Fibroblast of skin of abdomen (primary cell): ENCODE measurements around the gene VPS51.
A peak's percentile ranks its signal among the peaks of the same experiment; 100 is the strongest.

Experiments used
- DNase-seq: peaks from one replicate; pipeline ENCODE4 v3.0.0-alpha.2; 2013

VPS51 gene

GRCh38 chr11:65072631-65072966 is 23.4 kb upstream of the VPS51 start:
- DNase-seq = no peak

GRCh38 chr11:65077451-65077850 is 18.6 kb upstream of the VPS51 start:
- DNase-seq = no peak

- peak; percentile 12 for DNase-seq
Measured at GRCh38 chr11:65078151-65078550, 17.9 kb upstream of the VPS51 start.

- DNase-seq = no peak
Measured at GRCh38 chr11:65078786-65079342, 17.1 kb upstream of the VPS51 start.

GRCh38 chr11:65083134-65083833 is 12.7 kb upstream of the VPS51 start:
- no peak for DNase-seq

GRCh38 chr11:65083834-65084597 is 12.0 kb upstream of the VPS51 start, which contains the start of the genes CDCA5 and ZFPL1:
CDCA5 (minus strand) TSS chr11:65084040; CDS start chr11:65083978, 62 bp downstream.
ZFPL1 (plus strand) TSS chr11:65084222; CDS start chr11:65084699, 477 bp downstream.
- peak; percentile 96 for DNase-seq

DNA sequence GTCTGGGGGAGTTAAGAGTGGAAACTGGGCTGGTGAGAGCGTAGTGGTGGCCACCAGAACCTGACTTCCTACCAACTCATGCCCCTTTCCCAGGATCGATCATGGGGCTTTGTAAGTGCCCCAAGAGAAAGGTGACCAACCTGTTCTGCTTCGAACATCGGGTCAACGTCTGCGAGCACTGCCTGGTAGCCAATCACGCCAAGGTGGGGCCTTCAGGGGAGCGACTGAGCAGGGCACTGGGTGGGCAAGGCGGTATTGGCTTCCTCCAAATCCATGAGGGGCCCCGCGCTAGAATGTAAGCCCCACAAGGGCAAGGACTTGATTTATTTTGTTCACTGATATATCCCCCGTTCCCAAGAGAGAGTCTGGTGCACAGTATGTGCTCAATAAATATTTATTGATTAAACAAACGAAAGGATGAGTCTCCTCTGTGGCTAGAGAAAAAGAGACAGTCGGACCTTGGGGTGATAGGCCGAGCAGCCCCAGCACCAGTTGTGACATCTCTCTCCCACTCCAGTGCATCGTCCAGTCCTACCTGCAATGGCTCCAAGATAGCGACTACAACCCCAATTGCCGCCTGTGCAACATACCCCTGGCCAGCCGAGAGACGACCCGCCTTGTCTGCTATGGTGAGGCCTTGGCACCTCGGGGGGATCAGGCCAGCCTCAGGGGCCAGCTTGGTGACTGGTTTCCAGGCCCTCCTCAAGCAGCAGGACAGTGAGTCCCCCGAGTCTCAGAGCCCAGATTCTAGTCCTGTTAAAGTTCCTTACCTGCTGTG is 11.2 kb upstream of the VPS51 start:
- DNase-seq = no peak

GRCh38 chr11:65085446-65085845 is 10.6 kb upstream of the VPS51 start:
- DNase-seq = no peak

- DNase-seq = no peak
Measured at GRCh38 chr11:65086809-65087208, 9.2 kb upstream of the VPS51 start.

GRCh38 chr11:65087216-65087615 is 8.8 kb upstream of the VPS51 start:
- DNase-seq = no peak

DNA sequence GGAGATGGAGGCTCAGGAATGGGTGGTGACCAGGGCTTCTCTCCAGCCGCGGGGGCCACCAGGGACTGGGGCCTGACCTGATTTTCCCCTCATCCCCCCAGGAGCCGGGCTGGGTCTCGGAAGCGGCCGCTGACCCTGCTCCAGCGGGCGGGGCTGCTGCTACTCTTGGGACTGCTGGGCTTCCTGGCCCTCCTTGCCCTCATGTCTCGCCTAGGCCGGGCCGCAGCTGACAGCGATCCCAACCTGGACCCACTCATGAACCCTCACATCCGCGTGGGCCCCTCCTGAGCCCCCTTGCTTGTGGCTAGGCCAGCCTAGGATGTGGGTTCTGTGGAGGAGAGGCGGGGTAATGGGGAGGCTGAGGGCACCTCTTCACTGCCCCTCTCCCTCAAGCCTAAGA is 8.2 kb upstream of the VPS51 start:
- DNase-seq = no peak

- DNase-seq = no peak
Measured at GRCh38 chr11:65089621-65090020, 6.4 kb upstream of the VPS51 start.

DNA sequence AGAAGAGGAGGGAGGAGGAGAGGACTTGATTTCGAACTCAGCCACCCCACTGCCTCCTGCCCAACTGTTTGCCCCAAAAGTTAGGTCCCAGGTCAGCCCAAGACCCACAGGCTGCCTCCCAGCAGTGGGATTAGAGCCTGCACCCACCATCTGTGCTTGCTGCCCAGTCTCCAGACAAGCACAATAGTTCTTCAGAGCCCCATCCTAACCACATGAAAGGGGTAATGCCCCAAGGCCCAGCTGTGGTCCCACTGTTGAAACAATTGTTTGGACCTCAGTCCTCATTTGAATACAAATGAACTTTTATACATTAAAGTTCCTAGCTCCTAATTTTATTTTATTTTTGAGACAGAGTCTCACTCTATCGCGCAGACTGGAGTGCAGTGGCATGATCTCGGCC is 5.4 kb upstream of the VPS51 start:
- no peak for DNase-seq

GRCh38 chr11:65095427-65095826 is 587 bp upstream of the VPS51 start:
- no peak for DNase-seq

DNA sequence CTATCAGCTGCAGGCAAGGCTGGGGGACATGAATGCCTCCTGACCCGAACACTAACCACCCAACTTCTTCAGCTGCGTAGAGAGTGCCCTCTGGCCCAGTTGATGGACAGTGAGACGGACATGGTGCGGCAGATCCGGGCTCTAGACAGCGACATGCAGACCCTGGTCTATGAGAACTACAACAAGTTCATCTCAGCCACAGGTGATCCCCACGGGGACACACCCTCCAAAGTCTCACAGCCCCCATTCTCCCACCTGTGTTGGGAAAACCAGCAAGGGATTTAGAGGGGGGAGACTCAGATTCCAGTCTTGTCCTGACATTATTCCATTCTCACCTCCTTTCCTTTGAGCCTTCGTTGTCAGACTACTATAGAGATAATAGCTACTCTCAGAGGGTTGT is 912 bp downstream of the VPS51 start:
- DNase-seq = no peak

DNA sequence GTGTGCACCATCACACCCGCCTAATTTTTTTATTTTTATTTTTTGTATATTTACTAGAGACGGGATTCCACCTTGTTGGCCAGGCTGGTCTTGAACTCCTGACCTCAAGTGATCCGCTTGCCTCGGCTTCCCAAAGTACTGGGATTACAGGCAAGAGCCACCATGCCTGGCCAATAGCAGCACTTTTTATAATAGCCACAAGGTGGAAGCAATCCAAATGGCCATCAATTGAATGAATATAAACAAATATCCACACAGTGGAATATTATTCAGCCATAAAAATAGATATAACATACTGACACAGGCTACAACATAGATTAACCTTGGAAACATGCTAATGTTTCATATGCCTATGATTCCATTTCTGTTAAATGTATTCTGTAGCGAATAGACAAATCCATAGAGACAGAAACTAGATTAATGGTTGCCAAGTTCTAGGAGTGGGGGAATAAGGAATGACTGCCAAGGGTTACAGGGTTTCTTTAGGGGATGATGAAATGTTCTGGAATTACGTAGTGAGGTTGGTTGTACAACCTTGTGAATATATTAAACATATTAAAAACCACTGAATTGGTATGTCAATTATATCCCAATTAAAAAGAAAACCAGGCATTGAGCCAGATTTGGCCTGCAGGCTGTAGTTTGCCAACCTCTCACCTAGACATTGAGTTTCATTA is 4.8 kb downstream of the VPS51 start:
- no peak for DNase-seq

- DNase-seq = no peak
Measured at GRCh38 chr11:65102142-65103095, 6.4 kb downstream of the VPS51 start.

DNA sequence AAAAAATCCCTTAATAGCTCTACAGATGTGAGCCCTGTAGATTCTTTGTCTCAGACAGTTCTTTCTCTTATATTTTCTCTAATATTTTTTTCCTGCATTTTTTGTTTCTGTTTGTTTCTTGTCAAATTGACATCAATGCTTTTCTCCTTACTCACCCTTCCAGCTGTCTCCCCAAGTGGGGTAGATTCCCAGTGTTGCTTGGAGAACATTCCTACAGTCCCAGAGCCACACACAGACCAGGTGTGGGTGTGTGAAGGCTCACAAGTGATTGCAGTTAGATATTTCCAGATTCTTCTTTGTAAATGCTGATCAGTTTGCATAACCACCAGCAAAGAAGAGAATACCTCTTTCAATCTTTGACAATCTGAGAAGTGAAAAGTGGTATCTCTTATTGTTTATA is 7.5 kb downstream of the VPS51 start:
- no peak for DNase-seq

DNA sequence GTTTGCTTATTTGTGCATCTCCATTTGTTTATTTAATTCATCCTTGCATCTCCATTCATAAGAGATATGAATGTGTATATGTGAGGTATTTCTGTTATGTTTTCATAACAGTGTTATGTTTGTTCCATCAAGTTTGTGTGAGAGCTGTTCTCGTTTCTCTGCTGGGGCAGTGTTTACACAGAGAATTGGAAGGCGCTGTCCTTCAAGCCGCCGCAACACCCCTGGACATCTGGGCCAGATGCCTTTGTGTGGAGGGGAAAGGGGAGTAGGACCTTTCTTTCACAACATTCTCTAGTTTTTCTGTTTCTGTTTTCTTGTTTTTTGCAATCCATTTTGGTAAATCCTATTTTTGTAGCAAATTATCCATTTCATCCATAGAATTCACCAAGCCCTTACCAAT is 8.6 kb downstream of the VPS51 start:
- no peak for DNase-seq

DNA sequence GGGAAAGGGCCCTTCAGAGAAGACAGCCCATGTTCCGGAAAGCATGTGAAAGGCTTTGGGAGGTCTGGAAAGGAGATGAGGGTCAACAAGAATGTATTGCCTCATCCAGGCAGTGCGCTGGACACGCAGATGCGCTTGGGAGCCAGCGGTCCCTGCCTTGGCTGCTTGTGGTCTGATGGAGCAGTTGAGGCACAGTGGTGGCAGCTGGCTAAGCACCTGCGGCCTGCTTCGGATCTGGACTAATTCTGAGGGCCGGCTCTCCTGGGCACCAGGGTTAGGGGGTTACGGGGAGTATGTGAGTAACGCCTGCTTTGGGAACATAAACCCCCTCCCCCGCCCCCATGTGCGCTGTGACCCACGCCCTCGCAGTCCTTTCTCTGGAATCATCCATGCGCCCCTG is 11.1 kb downstream of the VPS51 start:
- DNase-seq = no peak

- DNase-seq = no peak
Measured at GRCh38 chr11:65107751-65108468, 11.9 kb downstream of the VPS51 start.
